ENCODE data around the gene EN1. TPM values are rescaled to one million over a fixed set of nuclear protein-coding genes. Genes with fewer than 3 reads are reported as not detected.

The EN1 gene
- total RNA-seq, 1 donor: not detected

DNA sequence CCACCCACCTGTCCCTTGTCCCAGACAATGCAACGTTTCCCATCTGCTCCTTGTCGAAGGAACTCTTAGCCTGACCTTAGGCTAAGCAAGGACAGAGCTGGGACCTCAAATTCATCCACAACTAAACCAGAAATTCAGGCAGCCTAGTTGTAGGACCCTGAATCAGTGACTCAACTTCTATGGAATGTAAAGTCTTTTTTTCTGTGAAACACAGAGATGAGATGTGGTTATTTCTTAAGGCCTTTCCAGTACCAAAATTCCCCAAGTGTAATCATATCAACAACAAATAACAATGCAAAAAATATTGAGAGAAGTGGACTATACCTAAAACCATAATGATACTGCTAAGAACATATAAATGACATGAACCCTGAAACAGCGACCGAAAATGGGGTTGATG is 46.7 kb downstream of the EN1 start:
- DNase-seq (ENCODE audit: low read depth in 2 of 3, low spot score in 2 of 3): no peak

GRCh38 chr2:118794546-118794945 is 52.9 kb downstream of the EN1 start:
- DNase-seq (ENCODE audit: low read depth in 2 of 3, low spot score in 2 of 3): no peak

Other genes starting within 250 kb of the EN1 start
- under 0.01 TPM for gene MARCO, start 94.5 kb upstream of the EN1 start, total RNA-seq

All from hematopoietic multipotent progenitor cell (in vitro differentiated cells).